NK-92 (cell line): Measurements from ENCODE around the gene MOB2.

Source experiments
- DNase-seq: peaks from one replicate; lab custom pipeline; 2025; ENCODE audit not compliant: unreplicated experiment; lab: John Stamatoyannopoulos, UW

MOB2 gene

GRCh38 chr11:1486054-1486825 is at the start of gene MOB2:
Gene MOB2 (minus strand): TSS chr11:1486779. CDS start chr11:1486556, 223 bp downstream.
- DNase-seq: no peak

GRCh38 chr11:1534682-1535081 is 48.1 kb upstream of the MOB2 start:
- DNase-seq: no peak

- no peak for DNase-seq
Observed at GRCh38 chr11:1534171-1534570, 47.6 kb upstream of the MOB2 start.

GRCh38 chr11:1533342-1533725 is 46.8 kb upstream of the MOB2 start:
- no peak for DNase-seq

- no peak for DNase-seq
Observed at GRCh38 chr11:1532606-1533341, 46.2 kb upstream of the MOB2 start.

- no peak for DNase-seq
Observed at GRCh38 chr11:1532014-1532586, 45.5 kb upstream of the MOB2 start.

- DNase-seq: no peak
Observed at GRCh38 chr11:1531449-1532013, 45.0 kb upstream of the MOB2 start.

GRCh38 chr11:1530686-1531448 is 44.3 kb upstream of the MOB2 start:
- no peak for DNase-seq

- no peak for DNase-seq
Observed at GRCh38 chr11:1529774-1530173, 43.2 kb upstream of the MOB2 start.

- DNase-seq: no peak
Observed at GRCh38 chr11:1529286-1529685, 42.7 kb upstream of the MOB2 start.

- DNase-seq: no peak
Observed at GRCh38 chr11:1528710-1529109, 42.1 kb upstream of the MOB2 start.

GRCh38 chr11:1526785-1527184 is 40.2 kb upstream of the MOB2 start:
- DNase-seq: no peak

GRCh38 chr11:1523779-1524178 is 37.2 kb upstream of the MOB2 start:
- no peak for DNase-seq

GRCh38 chr11:1523077-1523476 is 36.5 kb upstream of the MOB2 start:
- DNase-seq: no peak

GRCh38 chr11:1522081-1522424 is 35.5 kb upstream of the MOB2 start:
- DNase-seq: no peak

GRCh38 chr11:1521382-1522080 is 35.0 kb upstream of the MOB2 start:
- no peak for DNase-seq

- no peak for DNase-seq
Observed at GRCh38 chr11:1520663-1521267, 34.2 kb upstream of the MOB2 start.

GRCh38 chr11:1520209-1520662 is 33.7 kb upstream of the MOB2 start:
- DNase-seq: no peak

- DNase-seq: no peak
Observed at GRCh38 chr11:1519028-1520010, 32.7 kb upstream of the MOB2 start.
